ENCODE data around the gene LTO1.

The LTO1 gene, protein sequence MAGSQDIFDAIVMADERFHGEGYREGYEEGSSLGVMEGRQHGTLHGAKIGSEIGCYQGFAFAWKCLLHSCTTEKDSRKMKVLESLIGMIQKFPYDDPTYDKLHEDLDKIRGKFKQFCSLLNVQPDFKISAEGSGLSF

DNA sequence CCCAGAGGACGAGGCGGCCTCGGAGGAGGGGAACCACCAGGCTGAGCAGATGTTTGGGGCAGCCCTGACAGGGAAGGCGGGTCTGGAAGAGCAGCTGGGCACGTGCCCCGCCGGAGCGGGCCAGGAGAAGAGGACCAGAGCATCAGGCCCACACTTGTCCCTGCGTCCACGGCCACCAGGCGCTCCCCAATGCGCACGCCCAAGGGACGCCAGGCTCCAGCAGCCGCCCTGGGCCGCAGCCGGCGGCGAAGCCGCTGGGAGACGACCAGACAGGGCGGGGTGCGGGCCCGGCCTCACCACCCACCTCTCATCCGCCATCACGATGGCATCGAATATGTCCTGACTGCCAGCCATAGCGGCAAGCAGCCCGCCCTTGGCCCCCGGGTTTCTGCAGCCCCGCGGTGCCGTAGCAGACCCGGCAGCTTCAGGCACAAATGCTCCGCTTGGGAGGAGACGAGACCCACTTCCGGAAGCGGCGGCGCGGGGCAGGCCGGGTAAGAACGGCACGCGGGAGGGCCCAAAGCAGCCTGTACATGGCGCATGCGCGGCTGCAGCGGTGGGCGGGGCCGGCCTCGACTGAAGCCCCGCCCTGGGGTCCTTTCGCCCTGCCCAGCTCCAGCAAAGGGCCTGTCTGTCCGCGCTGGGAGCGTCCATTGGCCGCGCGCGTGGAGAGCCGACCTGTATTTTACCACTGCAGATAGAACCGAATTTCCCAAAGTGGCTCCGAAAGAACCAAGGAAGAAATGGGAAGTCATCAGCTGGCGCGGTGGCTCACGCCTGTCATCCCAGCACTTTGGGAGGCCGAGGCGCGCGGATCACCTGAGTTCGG lies at the start of gene LTO1:
LTO1 (minus strand) TSS at position 468 of the 829 bp plus-strand sequence; CDS start at position 354, 114 bp downstream.
- DNase-seq = peak; percentile 55

DNA sequence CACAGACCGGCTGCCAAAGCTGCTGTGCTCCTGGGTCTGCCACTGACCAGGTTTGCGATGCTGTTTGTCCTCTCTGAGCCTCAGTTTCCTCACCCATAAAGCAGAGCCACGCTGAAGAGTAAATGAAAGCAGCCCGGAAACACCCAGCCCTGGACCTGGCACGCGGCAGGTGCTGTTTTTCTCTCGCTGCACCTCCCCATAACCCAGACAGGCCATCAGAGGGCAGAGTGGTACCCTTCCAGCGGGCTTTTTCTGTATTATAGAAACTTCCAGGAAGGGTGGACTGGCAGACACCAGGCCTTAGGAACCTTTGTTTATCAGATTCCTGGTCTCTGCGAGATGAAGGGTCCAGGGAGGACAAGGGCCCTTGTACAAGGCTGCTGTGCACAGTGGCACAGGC lies 46.6 kb upstream of the LTO1 start:
- no peak for DNase-seq

DNA sequence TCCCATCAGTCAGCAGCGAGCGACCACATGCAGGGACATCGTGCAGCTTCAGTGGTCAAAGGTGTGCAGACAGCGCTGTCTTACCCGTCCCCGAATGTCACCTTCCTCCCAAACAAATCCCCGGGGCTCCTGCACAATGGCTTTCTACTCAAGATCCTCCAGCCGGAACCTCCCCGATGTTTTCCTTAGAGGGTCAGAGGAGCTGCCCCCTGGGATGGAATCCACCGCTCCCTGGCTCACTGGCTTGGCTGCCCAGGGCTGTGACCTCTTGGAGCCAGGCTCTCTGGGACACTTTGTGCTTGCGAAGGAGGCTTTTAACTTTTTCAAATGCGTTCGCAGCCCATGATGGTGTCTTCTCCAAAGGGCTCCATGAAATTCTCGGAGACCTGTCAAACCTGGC lies 46.0 kb upstream of the LTO1 start:
- DNase-seq = no peak

DNA sequence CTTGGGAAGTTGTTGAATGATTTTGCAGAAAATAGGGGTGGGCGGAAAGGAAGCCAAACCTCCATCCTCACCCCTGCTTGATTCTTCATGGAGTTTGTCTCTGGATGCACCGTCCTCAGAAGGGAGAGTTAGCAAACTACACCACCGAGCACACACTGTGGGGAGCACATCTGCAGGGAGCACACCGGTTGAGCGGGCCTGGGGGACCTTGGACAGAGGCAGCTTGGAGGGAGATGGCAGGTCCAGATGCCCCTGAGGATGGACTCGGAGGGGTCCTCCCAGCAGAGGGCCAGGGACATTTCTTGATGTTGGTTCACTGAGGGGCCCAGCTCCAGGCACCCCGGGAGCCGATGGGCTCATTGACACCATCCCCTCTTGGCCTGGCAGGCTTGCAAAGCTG lies 43.8 kb upstream of the LTO1 start:
- DNase-seq = no peak

DNA sequence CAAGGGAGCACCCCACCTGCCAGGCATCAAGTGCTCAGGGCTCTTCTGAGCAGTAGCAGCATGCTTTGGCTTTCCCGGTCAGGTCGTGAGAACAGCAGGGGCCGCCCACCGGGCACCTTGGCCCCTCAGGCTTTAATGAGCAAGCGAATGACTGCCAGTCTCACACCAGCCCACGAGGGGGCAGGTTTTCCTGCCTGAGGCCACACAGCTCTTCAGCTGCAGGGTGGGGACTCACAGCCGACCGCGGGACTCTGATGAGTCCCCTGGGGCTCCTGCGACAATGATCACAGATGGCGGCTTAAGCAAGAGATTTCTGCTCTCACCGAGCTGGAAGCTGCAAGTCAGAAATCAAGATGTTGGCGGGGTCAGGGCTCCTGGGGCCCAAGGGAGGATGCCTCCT lies 43.0 kb upstream of the LTO1 start:
- no peak for DNase-seq

DNA sequence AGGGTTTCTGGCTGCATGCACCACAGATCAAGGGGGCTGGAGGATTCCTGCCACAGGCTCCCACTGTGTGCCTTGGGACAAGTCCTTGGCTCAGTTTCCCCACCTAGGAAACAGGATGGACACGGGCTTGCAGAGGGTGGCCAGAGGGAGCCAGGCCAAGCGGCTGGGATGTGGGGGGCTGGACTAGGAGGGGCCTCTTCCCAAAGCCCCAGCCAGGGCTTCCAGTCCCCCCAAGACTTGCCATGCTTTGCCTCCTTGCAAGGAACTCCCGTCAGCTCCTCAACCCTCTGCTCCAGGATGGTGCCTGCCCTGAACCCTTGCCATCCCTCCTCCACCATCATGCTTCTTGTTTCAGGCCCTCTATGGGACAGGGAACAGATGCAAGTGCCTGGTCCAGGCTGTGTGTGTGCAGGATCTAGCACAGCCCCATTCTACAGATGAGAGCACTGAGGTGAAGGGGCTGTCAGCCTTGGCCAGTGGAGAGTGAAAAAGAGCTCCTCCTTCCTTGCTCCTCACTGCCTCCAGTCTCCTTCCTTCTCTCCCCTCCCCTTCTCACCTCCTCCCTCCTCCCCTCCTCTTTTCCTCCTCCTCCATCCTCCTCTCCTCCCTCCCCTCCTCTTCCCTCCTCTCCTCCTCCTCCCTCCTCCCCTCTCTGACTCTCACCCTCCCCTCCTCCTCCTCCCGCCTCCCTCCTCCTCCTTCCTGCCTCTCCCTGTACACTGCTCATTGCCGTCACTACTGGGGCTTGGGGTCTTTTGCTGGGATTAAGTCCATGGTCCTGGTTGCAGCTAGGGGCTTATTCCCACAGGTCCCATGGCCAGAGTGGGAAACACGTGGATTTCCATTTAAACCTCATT lies 42.0 kb upstream of the LTO1 start:
- DNase-seq = no peak

DNA sequence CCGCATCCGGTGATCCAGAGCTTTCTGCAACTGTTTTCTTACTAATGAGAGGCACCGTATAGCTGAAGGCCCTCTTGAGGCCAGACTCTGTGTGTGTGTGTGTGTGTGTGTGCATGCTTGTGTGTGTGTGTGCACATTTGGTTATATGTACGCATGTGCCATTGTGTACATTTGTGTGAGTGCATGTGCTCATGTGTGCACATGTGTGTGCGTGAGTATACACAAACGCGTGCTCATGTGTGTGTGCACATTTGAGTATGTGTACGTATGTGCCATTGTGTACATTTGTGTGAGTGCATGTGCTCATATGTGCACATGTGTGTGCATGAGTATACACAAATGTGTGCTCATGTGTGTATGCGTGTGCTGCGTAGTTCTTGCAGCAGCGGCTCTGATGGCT lies 40.9 kb upstream of the LTO1 start:
- DNase-seq = no peak

DNA sequence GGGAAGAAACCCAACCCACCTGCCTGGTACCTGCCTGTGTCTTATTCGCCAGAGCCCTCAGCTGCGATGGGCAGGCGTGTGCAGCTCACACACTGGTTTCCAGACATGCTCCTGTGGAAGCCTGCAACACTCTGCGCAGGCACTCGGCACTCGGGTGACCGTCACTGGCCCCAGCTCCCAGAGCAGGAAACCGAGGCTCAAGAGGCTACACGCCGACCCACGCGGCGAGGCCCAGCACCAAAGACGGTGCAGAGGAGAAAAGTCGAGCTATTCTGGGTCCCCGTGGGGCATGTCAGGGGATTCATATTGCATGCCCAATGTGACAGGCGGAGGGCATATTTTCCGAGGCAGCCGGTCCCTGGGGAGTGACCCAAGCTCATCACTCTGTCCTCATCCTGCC lies 40.3 kb upstream of the LTO1 start:
- DNase-seq = no peak

DNA sequence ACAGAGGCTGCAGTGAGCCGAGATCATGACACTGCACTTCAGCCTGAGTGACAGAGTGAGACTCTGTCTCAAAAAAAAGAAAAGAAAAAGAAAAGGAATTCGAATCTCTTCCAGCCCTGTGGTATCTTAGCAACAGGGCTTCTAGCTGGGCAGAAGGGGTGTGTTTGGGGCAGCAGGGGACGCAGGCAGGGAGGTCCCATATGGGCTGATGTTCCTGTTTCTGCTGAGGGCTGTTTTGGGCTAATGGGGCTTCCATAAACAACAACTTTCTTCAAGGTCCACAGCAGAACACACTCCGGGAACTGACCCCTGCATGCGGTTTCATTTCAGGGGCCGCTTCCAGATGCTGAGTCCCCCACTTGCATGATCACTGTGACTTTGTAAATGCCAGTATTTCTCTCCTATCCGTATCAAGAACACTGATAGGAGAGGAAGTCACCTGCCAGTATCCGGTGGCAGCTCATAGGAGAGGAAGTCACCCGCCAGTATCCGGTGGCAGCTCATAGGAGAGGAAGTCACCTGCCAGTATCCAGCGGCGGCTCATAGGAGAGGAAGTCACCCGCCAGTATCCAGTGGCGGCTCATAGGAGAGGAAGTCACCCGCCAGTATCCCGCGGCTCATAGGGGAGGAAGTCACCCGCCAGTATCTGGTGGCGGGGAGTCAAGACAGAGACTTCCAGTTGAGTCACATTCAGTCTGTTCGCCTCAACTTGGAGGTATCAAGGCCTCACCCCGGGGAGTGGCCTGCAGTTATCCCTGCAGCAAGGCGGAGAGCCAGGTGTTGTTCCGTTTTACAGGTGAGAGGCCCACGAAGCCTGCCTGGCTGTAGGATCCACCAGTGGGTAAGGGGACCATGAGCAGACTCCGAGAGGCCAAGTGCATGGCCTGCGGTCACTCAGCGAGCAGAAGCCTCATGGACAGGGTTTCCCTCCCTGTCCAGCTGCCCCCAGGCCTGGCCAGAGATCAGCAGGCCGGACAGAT lies 37.0 kb upstream of the LTO1 start:
- no peak for DNase-seq

DNA sequence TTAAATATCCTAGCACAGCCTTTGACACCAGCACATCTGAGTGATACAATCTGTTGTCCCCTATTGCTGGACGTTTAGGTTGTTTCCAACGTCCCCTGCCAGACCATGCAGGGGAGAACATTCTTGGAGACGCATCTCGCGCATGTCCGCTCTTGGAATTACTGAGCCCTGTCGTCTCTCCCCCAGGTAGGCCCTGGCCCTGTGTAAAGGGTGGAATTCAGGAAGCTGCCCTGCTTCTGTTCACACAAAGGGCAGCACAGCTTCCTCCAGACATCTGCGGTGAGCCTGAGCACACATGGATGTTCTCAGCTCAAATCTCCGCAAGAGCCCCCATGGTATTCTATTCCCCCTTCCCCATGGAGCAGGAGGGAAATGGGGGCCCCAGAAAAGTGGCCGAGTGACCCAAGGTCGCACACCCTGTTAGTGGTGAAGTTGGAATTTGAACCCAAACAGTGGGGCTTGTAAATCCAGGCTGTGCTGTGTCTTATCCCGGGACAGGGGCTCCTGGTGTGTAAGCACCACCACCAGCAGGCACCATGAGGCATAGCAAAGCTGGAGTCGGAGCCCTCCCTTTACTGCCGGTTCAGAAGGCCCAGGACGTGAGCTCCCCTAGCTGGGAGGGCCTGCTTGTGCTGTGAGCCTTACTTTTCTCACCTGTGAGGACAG lies 33.7 kb upstream of the LTO1 start:
- DNase-seq = no peak

DNA sequence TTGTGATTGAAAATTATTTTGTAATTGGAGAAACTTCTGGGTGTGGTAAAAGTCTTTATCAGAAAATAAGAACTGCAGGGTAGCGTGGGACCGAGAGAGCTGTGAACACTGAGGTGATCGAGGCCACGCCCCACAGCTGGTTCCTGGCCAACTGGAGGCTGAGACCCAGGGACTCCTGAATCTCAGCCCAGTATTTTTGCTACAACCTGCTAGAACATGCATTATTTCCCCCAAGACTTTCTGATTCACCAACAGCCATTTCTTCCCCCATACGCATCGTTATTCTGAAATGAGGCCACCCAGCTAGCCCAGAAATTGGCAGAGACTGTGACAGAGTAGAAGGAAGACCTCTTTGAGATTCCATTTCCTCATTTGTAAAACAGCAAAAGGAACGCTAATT lies 32.0 kb upstream of the LTO1 start:
- no peak for DNase-seq

DNA sequence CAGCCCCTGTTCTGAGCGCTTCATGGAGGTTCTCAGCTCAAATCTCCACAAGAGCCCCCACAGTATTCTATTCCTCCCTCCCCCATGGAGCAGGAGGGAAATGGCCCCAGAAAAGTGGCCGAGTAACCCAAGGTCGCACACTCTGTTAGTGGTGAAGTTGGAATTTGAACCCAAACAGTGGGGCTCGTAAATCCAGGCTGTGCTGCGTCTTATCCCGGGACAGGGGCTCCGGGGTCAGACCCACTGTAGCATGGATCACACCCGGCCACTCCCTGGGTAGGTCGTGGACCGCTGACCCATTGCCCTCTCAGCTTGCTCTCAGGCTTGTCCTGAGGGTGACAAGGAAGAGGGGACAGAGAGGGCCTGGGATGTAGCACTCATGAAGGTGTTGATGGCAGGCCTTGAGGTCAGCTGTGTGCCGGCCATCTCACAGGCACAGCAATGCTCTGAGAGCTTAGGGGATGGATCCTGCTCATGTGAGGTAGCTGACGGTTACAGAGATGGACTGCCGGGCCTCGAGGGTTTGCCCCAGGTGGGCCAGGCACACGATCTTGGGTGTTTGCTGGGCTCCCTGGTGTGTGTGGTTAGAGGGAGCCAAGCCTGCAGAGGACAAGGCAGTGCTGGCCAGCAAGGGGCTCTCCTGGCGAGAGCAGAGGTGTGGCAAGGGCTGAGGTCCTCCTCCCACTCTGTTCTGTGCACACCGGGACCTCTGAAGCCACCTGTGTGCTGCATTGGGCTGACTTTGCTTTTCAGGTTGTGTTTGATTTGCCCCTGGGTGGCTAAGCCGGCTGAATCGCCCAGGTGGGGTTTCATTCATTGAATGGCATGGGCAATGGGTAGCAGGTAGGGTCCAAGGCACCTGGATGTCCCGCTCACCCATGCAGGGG lies 31.0 kb upstream of the LTO1 start:
- no peak for DNase-seq

DNA sequence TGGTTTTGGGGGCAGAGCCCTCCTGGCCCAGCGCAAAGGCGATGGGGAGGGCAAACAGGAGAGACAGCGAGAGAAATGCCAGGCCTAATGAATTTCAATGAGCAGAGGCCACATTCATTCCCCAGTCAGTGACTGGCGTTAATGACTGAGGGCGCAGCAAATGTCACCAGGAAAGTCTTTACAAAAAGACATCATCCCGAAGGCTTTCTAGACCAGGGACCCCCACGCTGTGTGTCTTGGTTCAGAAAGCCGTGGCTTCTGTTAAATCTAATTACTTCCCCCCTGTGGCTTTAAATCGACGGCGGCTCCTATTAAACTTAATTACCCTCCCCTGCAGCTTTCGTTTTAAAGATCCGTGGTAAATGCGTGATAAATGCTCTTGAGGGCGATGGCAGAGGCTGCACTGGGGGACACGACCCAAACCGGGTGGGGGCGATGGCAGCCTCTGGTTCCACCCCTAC lies 30.2 kb upstream of the LTO1 start:
- DNase-seq = no peak

DNA sequence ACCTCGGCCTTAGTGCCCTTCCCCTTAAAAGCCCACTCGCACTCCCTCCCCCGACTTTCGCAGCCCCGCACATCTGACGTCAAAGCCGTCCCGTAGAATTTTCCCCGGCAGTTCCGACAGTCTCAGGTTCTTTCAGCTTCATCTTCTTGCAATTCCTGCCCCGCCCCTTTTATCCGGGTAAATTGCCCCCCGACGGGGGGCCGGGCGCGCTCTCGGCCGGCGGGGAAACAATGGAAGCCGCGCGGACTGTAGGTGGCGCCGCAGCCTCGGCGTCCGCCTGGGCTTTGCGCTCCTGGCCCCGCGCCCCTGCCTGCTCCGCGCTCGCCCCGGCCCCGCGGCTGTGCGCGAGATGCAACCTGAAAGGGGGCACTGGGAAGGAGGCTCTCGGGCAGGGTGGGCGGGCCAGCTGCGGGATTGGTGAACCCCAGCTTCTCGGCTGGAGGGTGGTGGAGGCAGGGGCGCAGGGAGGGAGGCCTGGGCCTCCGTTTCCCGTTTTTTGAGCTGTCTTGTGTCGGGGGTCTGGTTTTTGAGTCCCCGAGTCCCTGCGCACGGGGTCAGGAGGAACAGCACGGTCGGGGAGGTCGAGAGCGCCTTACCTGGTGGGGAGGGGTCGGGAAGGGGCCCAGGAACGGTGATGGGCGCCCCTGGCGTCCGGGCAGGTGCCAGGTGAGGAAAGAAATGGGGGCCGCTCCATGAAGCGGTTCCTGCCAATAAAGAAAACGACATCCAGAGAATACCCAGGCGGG lies 29.5 kb upstream of the LTO1 start:
- DNase-seq = no peak

DNA sequence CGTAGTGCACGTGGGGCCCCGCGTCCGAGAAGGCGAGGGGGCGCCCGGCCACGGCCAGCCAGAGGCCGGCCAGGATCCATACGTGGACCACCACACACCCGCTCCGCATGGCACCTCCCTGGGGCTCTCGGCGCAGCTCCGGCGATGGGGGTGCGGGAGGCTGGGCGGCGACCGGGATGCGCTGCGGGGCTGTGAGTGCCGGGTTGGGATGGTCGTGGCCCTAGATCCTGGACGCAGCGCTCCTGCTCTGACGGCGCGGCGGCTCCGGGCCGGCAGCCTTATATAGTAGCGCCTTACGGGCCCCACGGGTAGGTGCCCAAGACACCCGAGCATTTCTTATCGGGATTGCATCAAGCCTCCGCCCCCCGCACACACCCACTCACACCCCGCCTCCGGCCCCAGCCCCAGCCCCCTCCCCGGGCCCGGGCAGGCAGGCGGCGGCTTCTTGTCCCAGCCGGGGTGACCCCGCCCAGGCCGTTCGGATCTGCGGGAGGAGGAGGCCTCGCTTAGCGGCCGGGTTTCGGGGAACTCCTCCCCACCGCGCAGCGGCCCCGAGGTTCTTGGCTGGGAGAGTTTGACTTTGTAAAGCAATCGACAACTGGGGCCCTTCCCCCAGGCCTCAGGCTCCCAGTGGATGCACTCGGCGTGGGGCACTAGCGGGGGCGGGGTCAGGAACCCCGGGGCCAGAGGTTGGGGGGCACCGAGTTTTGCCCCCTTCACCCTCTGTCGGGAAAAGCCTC lies 28.8 kb upstream of the LTO1 start, which contains the start of gene FGF19:
FGF19 (minus strand) TSS at position 255 of the 740 bp plus-strand sequence; CDS start at position 109, 146 bp downstream.
- DNase-seq = no peak

DNA sequence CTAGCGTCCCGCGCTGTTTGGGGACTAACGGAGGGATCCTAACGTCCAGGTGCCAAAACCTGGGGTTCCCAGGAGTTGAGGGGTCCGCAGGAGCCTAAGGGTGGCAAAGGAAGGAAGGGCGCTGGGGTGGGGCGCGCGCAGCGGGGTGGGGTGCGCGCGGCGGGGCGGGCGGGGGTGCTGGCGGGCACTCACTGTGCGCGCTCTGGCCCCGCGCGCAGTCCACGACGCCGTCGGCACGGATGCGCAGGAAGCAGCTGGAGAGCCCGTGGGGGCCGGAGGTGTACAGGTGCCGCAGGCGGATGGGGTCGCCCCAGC lies 28.3 kb upstream of the LTO1 start:
- DNase-seq = no peak

DNA sequence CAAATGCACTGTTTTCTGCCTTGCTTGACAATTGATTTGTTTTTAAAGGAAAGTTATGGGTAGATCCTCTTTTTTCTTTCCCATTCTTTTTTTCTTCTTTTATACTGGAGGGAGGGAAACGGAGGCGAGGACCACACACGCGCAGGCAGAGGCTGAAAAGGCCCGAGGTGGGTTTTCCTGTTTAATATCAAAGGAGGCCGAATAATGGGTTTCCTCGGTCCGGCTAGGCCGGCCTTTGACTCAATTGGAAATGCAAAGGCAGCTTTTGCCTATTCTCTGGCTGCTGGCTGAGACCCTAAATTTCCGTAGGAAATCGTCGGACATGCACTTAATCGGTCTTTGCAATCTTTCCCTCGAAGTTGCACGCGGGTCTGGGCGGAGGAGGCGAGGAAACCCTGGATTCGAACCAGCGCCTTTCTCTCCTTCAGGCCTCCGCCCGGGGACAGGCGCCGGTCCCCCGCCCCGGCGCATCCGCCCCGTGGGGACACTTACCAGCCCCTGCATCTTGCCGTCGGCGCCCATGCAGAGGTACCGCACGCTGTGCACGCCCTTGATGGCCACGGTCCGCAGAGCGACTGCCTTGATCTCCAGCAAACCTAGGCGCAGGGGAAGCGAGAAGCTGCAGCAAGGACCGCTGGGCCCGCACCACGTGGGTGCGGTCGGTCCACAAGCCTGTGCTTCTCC lies 27.8 kb upstream of the LTO1 start:
- DNase-seq = no peak

DNA sequence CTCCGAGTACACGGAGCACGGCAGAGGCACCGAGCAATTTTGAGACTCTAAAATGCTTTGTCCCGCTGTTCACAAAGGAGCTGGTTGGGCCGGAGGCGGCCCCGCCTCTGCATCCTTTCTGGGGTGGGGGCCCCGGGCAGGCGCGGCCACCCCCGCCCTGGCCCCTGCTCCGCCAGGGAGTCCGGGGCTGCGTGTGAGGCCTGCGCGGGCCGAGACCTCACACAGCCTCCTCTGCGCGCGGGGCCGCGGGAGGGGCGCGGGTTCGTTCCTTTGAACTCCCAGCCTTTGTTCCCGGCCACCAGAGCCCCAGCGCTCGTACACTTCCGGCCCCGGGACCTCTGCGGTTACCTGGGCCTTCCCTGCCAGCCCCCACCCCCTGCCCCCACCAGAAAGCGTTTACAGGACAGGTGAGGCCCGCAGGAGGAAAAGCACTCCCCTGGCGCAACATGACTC lies 27.1 kb upstream of the LTO1 start:
- no peak for DNase-seq
